Natural killer cell (primary cell): ENCODE measurements around the gene LARGE1. TPM values are rescaled to one million over a fixed set of nuclear protein-coding genes. Genes with fewer than 3 reads are reported as not detected.

ENCODE experiments used
- ATAC-seq, 3 donors: fragments of 150-1000 bp in 2 of 3; fragments of 200-7000 bp in 1 of 3; cut with Tn5 transposase; 1 replicate in 1 of 3; 2 replicates in 2 of 3; pipeline ENCODE4 v1.10.0; 2021; ENCODE audit warnings: mild to moderate bottlenecking in 2 of 3, moderate library complexity in 2 of 3
- DNase-seq, 2 donors: peaks; one replicate each; pipeline versions ENCODE4 v3.0.0 to v3.0.0-alpha.2; 2013 to 2021; ENCODE audit warnings: mixed read lengths in 1 of 2
- H3K27ac ChIP-seq: one replicate; pipeline ENCODE4 v1.5.1; 2013; ENCODE audit warnings: mild to moderate bottlenecking, low read length
- H3K27me3 ChIP-seq: one replicate; pipeline ENCODE4 v1.6.1; 2013; ENCODE audit warnings: low read length; ENCODE audit not compliant: control insufficient read depth, insufficient read depth
- H3K36me3 ChIP-seq: one replicate; pipeline ENCODE4 v1.6.1; 2013; ENCODE audit warnings: low read length; ENCODE audit not compliant: control insufficient read depth, insufficient read depth
- H3K4me1 ChIP-seq: one replicate; pipeline ENCODE4 v1.6.1; 2013; ENCODE audit warnings: low read length; ENCODE audit not compliant: control insufficient read depth, insufficient read depth
- H3K4me3 ChIP-seq: one replicate; pipeline ENCODE4 v1.5.1; 2013; ENCODE audit warnings: low read length
- H3K9me3 ChIP-seq: one replicate; pipeline ENCODE4 v1.6.1; 2013; ENCODE audit warnings: low read length; ENCODE audit not compliant: control insufficient read depth, insufficient read depth
- H3K27ac Mint-ChIP-seq, 2 donors: one replicate each; pipeline ENCODE4 v1.8.0; 2022; ENCODE audit warnings: mild to moderate bottlenecking in 2 of 2, mixed read lengths in 2 of 2, moderate library complexity in 1 of 2
- H3K27me3 Mint-ChIP-seq, 2 donors: one replicate each; pipeline ENCODE4 v1.8.0; 2022; ENCODE audit warnings: low read depth in 2 of 2, mixed read lengths in 2 of 2
- H3K36me3 Mint-ChIP-seq: one replicate; pipeline ENCODE4 v1.8.0; 2022; ENCODE audit warnings: mixed read lengths
- H3K4me1 Mint-ChIP-seq, 2 donors: one replicate each; pipeline ENCODE4 v1.8.0; 2022; ENCODE audit warnings: mixed read lengths in 2 of 2
- H3K4me3 Mint-ChIP-seq: one replicate; pipeline ENCODE4 v1.8.0; 2022; ENCODE audit warnings: mild to moderate bottlenecking, moderate library complexity, mixed read lengths
- H3K9me3 Mint-ChIP-seq, 2 donors: one replicate each; pipeline ENCODE4 v1.8.0; 2022; ENCODE audit warnings: mixed read lengths in 2 of 2
- CTCF ChIP-seq: fragments of 200-600 bp; IDR thresholded peaks from one replicate; pipeline ENCODE4 v1.8.0; 2022; ENCODE audit warnings: antibody characterized with exemption
- WGBS: methylation state at CpG from one replicate; pipeline ENCODE4 v1.1.7; 2013; ENCODE audit warnings: missing lambda C conversion rate; ENCODE audit not compliant: insufficient coverage; 5-methylcytosine and 5-hydroxymethylcytosine counted together
- intact Hi-C: fragments of 100-400 bp; cut with micrococcal nuclease; formaldehyde crosslinking; loops from one replicate; pipeline ENCODE4 v1.14.2; 2022
- total RNA-seq, 4 donors: library from RNA; stranded (reverse); fragments of 120-200 nt in 1 of 4; gene quantifications; one replicate each; pipeline versions ENCODE4 v1.2.3 to v1.2.4, GENCODE V29; 2013 to 2022

Gene LARGE1
- total RNA-seq, 3 donors from 2014 or later (not counting 1 experiment from before 2014, with no cell fraction given): 2.6 to 11.6 (median 4.1) TPM

GRCh38 chr22:33314316-33314715 is 606.0 kb downstream of the LARGE1 start:
- Histone ChIP-seq H3K27me3 (no peaks in the 10 kb centered on the region), H3K36me3 (no peaks in the 10 kb centered on the region), H3K4me3 (no peak overlapping the region), H3K27ac (no peak overlapping the region), H3K4me1 (no peaks in the 10 kb centered on the region), H3K9me3 (no peaks in the 10 kb centered on the region)
- Mint-ChIP-seq H3K9me3 (no peaks in the 10 kb centered on the region), H3K36me3 (no peaks in the 10 kb centered on the region), H3K4me1 (no peaks in the 10 kb centered on the region), H3K27ac (no peak overlapping the region), H3K4me3 (no peak overlapping the region), H3K27me3 (no peaks in the 10 kb centered on the region)
- intact Hi-C loops: no loop called here
- no peak for TF ChIP-seq CTCF
- WGBS: 75% methylated on average over 5 of the region's 5 CpGs
- no peak for ATAC-seq
- no peak for DNase-seq

DNA sequence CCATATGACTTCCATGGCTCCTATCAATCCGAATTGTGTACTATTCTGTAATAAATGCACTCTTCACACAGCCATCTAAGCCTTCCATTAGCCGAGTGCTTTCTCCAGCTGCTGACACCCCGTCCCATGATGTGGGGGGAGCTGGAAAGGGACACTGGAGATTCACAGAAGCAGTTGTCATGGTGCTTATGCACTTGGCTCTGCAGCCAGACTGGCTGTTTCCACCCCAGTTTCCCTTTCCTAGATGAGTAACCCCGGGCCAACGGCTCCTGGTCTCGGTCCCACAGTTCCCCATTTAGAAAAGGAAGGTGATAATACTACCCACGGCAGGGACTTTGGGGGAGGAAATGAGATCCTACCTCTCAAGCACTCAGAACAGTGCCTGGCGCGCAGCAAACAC is 617.2 kb downstream of the LARGE1 start:
- H3K27me3 ChIP-seq: no peaks in the 10 kb centered on the region
- intact Hi-C loops: loop anchor here (10.0 kb wide), 2 partner anchors 1722 to 1852 kb away; no protein-coding TSS in a partner anchor
- H3K36me3 ChIP-seq: no peaks in the 10 kb centered on the region
- H3K4me3 ChIP-seq: no peak overlapping the region
- H3K4me1 ChIP-seq: peaks cover 16% of the 10 kb centered on the region
- no peak overlapping the region for H3K27ac Mint-ChIP-seq
- H3K4me3 Mint-ChIP-seq: no peak overlapping the region
- H3K9me3 Mint-ChIP-seq: no peaks in the 10 kb centered on the region
- H3K4me1 Mint-ChIP-seq: peaks cover 0 to 8% of the 10 kb centered on the region in 2 donors
- H3K36me3 Mint-ChIP-seq: no peaks in the 10 kb centered on the region
- no peaks in the 10 kb centered on the region for H3K9me3 ChIP-seq
- DNase-seq: no peak
- no peak for ATAC-seq
- peaks cover 4 to 8% of the 10 kb centered on the region in 2 donors for H3K27me3 Mint-ChIP-seq
- no peak for TF ChIP-seq CTCF
- no peak overlapping the region for H3K27ac ChIP-seq
- 15% methylated on average over 6 of the region's 9 CpGs for WGBS

GRCh38 chr22:33302549-33302948 is 617.7 kb downstream of the LARGE1 start:
- peaks cover 16% of the 10 kb centered on the region for H3K4me1 ChIP-seq
- H3K9me3 ChIP-seq: no peaks in the 10 kb centered on the region
- Mint-ChIP-seq H3K27me3 (peaks cover 4 to 8% of the 10 kb centered on the region in 2 donors), H3K27ac (no peak overlapping the region), H3K36me3 (no peaks in the 10 kb centered on the region), H3K9me3 (no peaks in the 10 kb centered on the region), H3K4me1 (peaks cover 0 to 8% of the 10 kb centered on the region in 2 donors), H3K4me3 (no peak overlapping the region)
- no peak overlapping the region for H3K4me3 ChIP-seq
- no peak for ATAC-seq
- no peak for DNase-seq
- WGBS: 66% methylated on average over 11 of the region's 11 CpGs
- no peaks in the 10 kb centered on the region for H3K36me3 ChIP-seq
- no peaks in the 10 kb centered on the region for H3K27me3 ChIP-seq
- no peak for TF ChIP-seq CTCF
- intact Hi-C loops: loop anchor here (10.0 kb wide), 2 partner anchors 1722 to 1852 kb away; no protein-coding TSS in a partner anchor
- H3K27ac ChIP-seq: no peak overlapping the region

- peaks cover 4 to 8% of the 10 kb centered on the region in 2 donors for H3K27me3 Mint-ChIP-seq
- H3K36me3 Mint-ChIP-seq: no peaks in the 10 kb centered on the region
- intact Hi-C loops: loop anchor here (10.0 kb wide), 2 partner anchors 1723 to 1853 kb away; no protein-coding TSS in a partner anchor
- peak in 2 of 3 donors; percentile 52 to 69 for ATAC-seq
- H3K27ac Mint-ChIP-seq: no peak overlapping the region
- Histone ChIP-seq H3K27ac (no peak overlapping the region), H3K4me1 (peaks cover 16% of the 10 kb centered on the region), H3K9me3 (no peaks in the 10 kb centered on the region), H3K36me3 (no peaks in the 10 kb centered on the region), H3K4me3 (no peak overlapping the region), H3K27me3 (no peaks in the 10 kb centered on the region)
- peak; percentile 50 for TF ChIP-seq CTCF
- DNase-seq: peak; percentile 20 to 52
- H3K4me1 Mint-ChIP-seq: peaks cover 0 to 8% of the 10 kb centered on the region in 2 donors
- H3K9me3 Mint-ChIP-seq: no peaks in the 10 kb centered on the region
- H3K4me3 Mint-ChIP-seq: no peak overlapping the region
- WGBS: 31% methylated on average over 10 of the region's 10 CpGs
These were observed 618.2 kb downstream of the LARGE1 start for GRCh38 chr22:33302049-33302545.
